OCI-LY1 (cell line): ENCODE results near the gene ITM2B.

Experiments used
- H2AFZ ChIP-seq: fragments of 200-600 bp; sonication (generic), shearing (Covaris generic); 2 replicates; pipeline ENCODE4 v1.6.0; 2014; ENCODE audit warnings: antibody characterized with exemption, mild to moderate bottlenecking, low read length
- H3F3A ChIP-seq: fragments of 200-600 bp; sonication (generic), shearing (Covaris generic); 2 replicates; pipeline ENCODE4 v1.6.0; 2014; ENCODE audit warnings: mild to moderate bottlenecking, antibody characterized with exemption, low read length, moderate library complexity; ENCODE audit not compliant: insufficient read depth
- H3K27ac ChIP-seq: fragments of 200-600 bp; sonication (generic); 2 replicates; pipeline ENCODE4 v1.5.1; 2014; ENCODE audit warnings: low read length, mixed run types, mild to moderate bottlenecking, low read depth; ENCODE audit not compliant: poor library complexity, severe bottlenecking
- H3K27me3 ChIP-seq: fragments of 200-600 bp; sonication (generic); 2 replicates; pipeline ENCODE4 v1.6.0; 2014; ENCODE audit warnings: antibody characterized with exemption, mild to moderate bottlenecking, low read length, moderate library complexity; ENCODE audit not compliant: insufficient read depth
- H3K36me3 ChIP-seq: fragments of 200-600 bp; sonication (generic); 2 replicates; pipeline ENCODE4 v1.6.1; 2014; ENCODE audit warnings: mild to moderate bottlenecking, antibody characterized with exemption, low read length, moderate library complexity, mixed read lengths; ENCODE audit not compliant: insufficient read depth
- H3K4me1 ChIP-seq: fragments of 200-600 bp; sonication (generic); 2 replicates; pipeline ENCODE4 v1.5.1; 2014; ENCODE audit warnings: mild to moderate bottlenecking, low read length, moderate library complexity; ENCODE audit not compliant: insufficient read depth, severe bottlenecking
- H3K4me2 ChIP-seq: fragments of 200-600 bp; sonication (generic), shearing (Covaris generic); 2 replicates; pipeline ENCODE4 v1.6.1; 2014; ENCODE audit warnings: low read length
- H3K4me3 ChIP-seq: fragments of 200-600 bp; sonication (generic); 2 replicates; pipeline ENCODE4 v1.5.1; 2014; ENCODE audit warnings: low read length, low read depth, mild to moderate bottlenecking, mixed read lengths; ENCODE audit not compliant: poor library complexity, severe bottlenecking
- H3K79me2 ChIP-seq: fragments of 200-600 bp; shearing (Covaris generic); 2 replicates; pipeline ENCODE4 v1.6.1; 2016; ENCODE audit warnings: mixed run types, low read length, mixed read lengths; ENCODE audit not compliant: insufficient read depth
- H3K9ac ChIP-seq: fragments of 200-600 bp; sonication (generic), shearing (Covaris generic); 2 replicates; pipeline ENCODE4 v1.6.1; 2014; ENCODE audit warnings: mild to moderate bottlenecking, low read length, mixed read lengths
- H3K9me2 ChIP-seq: fragments of 200-600 bp; sonication (generic), shearing (Covaris generic); 2 replicates; pipeline ENCODE4 v1.6.1; 2014; ENCODE audit warnings: low read depth, mild to moderate bottlenecking, low read length, mixed read lengths
- H3K9me3 ChIP-seq: fragments of 200-600 bp; shearing (Covaris generic); 2 replicates; pipeline ENCODE4 v1.6.1; 2014; ENCODE audit warnings: low read length, mixed read lengths
- H4K20me1 ChIP-seq: fragments of 200-600 bp; sonication (generic), shearing (Covaris generic); 2 replicates; pipeline ENCODE4 v1.6.0; 2016; ENCODE audit warnings: mild to moderate bottlenecking, low read length; ENCODE audit not compliant: insufficient read depth
- EZH2 ChIP-seq: fragments of 200-600 bp; sonication (generic), shearing (Covaris generic); IDR thresholded peaks from 2 replicates; pipeline ENCODE4 v1.8.0; 2017; ENCODE audit warnings: borderline replicate concordance, mixed run types, mild to moderate bottlenecking, antibody characterized with exemption, low read length, moderate library complexity, mixed read lengths
- TF ChIP-seq, protein P1 (sequence below): fragments of 200-600 bp; sonication (generic), shearing (Covaris generic); IDR thresholded peaks from 2 replicates; pipeline ENCODE4 v1.5.1; 2017; ENCODE audit warnings: mild to moderate bottlenecking, antibody characterized with exemption, low read length, moderate library complexity, mixed read lengths

The ITM2B gene

DNA sequence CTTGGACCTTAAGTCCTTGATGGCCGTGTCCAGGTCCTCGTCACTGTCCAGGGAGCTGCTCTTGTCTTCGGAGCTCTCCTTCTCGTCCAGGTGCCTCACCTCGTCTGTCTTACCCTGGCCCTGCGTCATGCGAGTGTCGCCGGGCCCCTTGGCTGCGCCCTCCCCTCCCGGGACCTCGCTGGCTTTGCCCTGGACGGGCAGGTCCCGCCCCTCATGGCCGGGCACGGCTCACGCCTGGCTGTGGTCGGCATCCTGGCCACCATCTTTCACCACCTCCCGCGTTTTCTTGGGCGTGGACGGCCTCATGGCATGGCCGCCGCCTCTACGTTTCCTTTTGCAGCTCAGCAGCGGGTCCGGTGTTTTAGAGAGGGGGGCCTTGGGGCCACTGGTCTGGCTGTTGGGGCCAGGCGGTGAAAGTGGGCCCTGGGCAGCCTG is 85.4 kb downstream of the ITM2B start:
- no peaks in the 10 kb centered on the region for H3F3A ChIP-seq
- no peak overlapping the region for H3K9ac ChIP-seq
- H3K9me2 ChIP-seq, result no peaks in the 10 kb centered on the region
- peak overlapping the region; percentile 24 for H3K4me3 ChIP-seq
- peaks cover 56% of the 10 kb centered on the region for H3K36me3 ChIP-seq
- peak overlapping the region; percentile 27; the same call in 1 of the 2 replicates for H3K4me2 ChIP-seq
- no peaks in the 10 kb centered on the region for H3K4me1 ChIP-seq
- peaks cover 5% of the 10 kb centered on the region for H3K79me2 ChIP-seq
- no peaks in the 10 kb centered on the region for H3K27me3 ChIP-seq
- TF ChIP-seq, protein P1, sequence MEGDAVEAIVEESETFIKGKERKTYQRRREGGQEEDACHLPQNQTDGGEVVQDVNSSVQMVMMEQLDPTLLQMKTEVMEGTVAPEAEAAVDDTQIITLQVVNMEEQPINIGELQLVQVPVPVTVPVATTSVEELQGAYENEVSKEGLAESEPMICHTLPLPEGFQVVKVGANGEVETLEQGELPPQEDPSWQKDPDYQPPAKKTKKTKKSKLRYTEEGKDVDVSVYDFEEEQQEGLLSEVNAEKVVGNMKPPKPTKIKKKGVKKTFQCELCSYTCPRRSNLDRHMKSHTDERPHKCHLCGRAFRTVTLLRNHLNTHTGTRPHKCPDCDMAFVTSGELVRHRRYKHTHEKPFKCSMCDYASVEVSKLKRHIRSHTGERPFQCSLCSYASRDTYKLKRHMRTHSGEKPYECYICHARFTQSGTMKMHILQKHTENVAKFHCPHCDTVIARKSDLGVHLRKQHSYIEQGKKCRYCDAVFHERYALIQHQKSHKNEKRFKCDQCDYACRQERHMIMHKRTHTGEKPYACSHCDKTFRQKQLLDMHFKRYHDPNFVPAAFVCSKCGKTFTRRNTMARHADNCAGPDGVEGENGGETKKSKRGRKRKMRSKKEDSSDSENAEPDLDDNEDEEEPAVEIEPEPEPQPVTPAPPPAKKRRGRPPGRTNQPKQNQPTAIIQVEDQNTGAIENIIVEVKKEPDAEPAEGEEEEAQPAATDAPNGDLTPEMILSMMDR, result no peak
- no peak for TF ChIP-seq EZH2
- no peak overlapping the region for H3K27ac ChIP-seq
- H4K20me1 ChIP-seq, result no peaks in the 10 kb centered on the region
- H3K9me3 ChIP-seq, result peaks cover 8% of the 10 kb centered on the region; the same call in 1 of the 2 replicates
- H2AFZ ChIP-seq, result no peak overlapping the region

DNA sequence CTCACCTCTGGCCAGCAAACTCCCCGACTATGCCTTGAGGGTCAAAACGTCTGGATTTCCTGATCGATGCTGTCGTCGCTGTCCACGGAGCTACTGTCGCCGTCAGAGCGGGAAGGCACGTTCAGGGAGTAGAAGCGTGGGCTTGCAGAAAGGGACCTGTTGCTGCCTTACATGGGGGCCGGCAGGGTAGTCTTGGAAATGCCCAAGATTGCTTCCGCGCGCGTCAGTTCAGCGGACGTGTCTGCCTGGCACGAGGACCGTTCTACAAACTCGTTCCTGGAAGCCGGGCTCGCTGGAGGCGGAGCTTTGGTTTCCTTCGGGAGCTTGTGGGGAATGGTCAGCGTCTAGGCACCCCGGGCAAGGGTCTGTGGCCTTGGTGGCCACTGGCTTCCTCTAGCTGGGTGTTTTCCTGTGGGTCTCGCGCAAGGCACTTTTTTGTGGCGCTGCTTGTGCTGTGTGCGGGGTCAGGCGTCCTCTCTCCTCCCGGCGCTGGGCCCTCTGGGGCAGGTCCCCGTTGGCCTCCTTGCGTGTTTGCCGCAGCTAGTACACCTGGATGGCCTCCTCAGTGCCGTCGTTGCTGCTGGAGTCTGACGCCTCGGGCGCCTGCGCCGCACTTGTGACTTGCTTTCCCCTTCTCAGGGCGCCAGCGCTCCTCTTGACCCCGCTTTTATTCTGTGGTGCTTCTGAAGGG is 86.0 kb downstream of the ITM2B start:
- Histone ChIP-seq H3K4me1 (no peaks in the 10 kb centered on the region), H3K4me3 (peak overlapping the region; percentile 24), H3K27me3 (no peaks in the 10 kb centered on the region), H3F3A (no peaks in the 10 kb centered on the region), H3K9ac (no peak overlapping the region), H3K79me2 (peaks cover 11% of the 10 kb centered on the region), H3K27ac (no peak overlapping the region), H3K4me2 (peak overlapping the region; percentile 27; the same call in 1 of the 2 replicates), H3K36me3 (peaks cover 51% of the 10 kb centered on the region), H3K9me2 (no peaks in the 10 kb centered on the region), H2AFZ (no peak overlapping the region), H4K20me1 (no peaks in the 10 kb centered on the region), H3K9me3 (peaks cover 8% of the 10 kb centered on the region; the same call in 1 of the 2 replicates)
- TF ChIP-seq, protein P1, result no peak
- no peak for TF ChIP-seq EZH2
